Kidney tubule cell (primary cell): ENCODE data around the gene LRIG1.

Source experiments
- DNase-seq: peaks from one replicate; pipeline ENCODE4 v3.0.0-alpha.2; 2018; ENCODE audit warnings: low spot score

The LRIG1 gene

GRCh38 chr3:66354001-66354400 is 146.8 kb downstream of the LRIG1 start:
- no peak for DNase-seq

DNA sequence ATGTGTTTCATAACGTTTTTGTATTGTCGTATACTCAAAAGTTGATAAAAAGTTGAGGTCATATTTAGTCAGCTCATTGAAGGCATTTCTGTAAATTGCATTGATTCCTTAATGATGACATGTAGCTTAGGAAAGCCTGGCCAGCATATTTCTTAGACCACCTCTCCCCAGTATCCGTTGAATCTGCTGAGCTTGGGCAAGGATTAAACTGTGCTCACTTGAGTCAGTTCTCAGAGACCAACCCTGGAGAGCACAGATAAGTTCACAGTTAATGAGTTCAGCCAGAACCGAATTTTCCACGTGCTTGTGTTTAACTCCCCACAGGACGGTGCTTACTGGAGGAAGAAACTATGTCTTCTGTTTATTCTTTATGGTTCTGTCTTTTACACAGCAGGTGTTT is 147.3 kb downstream of the LRIG1 start:
- no peak for DNase-seq

- no peak for DNase-seq
These were observed 147.8 kb downstream of the LRIG1 start for GRCh38 chr3:66353039-66353438.

DNA sequence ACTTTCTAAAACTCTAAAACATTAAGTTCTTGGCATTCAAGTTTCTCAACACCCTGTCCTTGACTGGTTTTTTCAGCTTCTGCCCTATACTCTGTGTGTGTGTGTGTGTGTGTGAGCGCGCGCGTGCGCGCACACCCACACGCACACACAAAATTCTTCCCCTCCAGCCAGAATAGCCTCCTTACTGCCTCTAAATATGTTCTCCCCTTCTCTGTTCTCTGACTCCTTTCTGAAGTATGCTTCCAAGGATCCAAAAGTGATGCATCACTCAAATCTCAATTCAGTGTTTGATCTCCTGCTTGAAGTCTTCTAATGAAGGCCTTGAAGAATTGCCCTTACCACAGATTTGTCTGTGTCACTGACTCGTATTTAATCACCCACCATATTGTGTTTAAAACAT is 150.2 kb downstream of the LRIG1 start:
- no peak for DNase-seq

- no peak for DNase-seq
These were observed 152.1 kb downstream of the LRIG1 start for GRCh38 chr3:66348704-66349103.

DNA sequence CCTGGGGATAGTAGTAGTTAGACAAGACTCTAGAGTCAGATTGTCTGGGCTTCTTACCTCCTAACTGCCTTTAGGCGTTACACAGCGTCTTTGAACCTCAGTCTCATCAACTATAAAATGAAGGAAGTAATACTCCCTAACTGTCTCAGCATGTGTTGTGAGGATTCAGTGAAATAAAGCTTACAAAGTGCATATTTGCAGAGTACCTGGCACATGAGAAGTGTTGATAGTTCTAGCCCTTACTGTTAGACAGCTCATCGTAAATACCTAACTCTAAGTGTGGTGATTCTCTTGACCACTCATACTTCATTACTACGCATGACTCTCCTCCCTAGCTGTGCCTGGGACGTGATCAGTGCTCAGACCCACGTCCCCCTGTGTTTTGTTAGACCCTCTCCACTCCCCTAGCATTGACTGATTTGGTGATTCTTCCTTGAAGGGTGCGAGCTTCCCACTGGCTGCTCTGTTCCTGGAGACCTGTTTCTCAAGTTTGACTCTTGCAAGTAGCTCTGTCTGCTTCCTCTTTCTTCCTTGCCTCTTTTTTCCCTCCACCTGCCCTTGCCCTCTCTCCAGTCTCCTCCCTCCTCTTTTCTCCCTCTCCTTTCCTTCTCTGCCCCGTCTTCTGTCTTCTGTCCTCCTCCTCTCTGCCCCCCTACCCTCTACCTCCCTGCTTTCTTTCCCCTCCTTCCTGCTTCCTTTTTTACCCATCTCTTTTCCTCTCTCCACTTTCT is 155.8 kb downstream of the LRIG1 start:
- DNase-seq = no peak

- no peak for DNase-seq
These were observed 156.4 kb downstream of the LRIG1 start for GRCh38 chr3:66344391-66344811.

GRCh38 chr3:66342717-66343356 is 158.0 kb downstream of the LRIG1 start:
- no peak for DNase-seq

GRCh38 chr3:66338927-66339326 is 161.9 kb downstream of the LRIG1 start:
- peak; percentile 6 for DNase-seq

DNA sequence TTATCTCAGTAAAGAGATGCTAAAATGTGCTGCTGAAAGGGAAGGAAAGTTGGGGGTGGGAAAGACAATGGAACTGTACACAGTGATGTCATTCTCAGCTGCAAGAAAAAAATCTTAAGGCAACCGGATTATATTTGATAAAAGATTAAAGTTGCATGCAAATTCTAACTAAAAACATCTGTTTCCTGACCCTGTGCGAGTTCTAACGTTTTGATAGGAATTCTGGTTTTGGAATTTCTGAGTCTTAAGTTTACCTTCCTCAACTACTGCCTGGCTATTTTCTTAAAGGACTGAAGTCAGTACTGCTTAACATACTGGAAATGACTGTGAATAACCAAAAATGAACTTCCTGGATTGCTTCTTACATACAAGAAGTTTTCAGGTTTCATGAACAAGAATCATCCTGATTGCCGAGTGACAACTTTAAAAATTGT is 164.5 kb downstream of the LRIG1 start:
- DNase-seq = no peak

DNA sequence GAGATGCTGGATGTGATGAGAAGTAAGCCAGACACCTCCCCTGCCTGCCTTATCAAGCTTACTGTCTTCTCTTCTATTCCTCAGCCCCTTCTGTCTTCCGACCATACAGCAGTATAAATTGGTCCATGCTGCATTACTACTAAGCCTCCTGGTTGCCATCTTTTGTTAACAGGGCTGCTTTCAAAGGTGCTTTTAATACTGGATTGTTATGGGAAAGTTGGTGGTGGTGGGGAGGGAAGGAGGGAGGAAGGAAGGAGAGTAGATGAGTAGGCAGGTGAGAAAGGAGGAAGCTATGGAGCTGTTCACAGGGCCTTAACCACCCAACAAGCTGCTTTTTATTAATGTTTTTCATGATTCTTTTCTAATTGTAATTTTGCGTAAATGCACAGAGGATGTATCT is 165.2 kb downstream of the LRIG1 start:
- DNase-seq = no peak
